Measurements from ENCODE around the gene OPALIN. TPM values are rescaled to one million over a fixed set of nuclear protein-coding genes. Genes with fewer than 3 reads are reported as not detected.

Gene OPALIN
- not detected in 5 replicates for total RNA-seq (2022; extraction: Qiagen RNA extraction; ENCODE audit: low read depth)

GRCh38 chr10:96358851-96359540, at the start of gene OPALIN:
Gene OPALIN, minus strand, starts transcription at chr10:96359002. Its CDS starts 106 bp downstream, at chr10:96358896.

GRCh38 chr10:96304230-96304629, 54.6 kb downstream of the OPALIN start, which contains the start of gene DNTT:
Gene DNTT, plus strand, starts transcription at chr10:96304434. Its CDS starts 64 bp downstream, at chr10:96304498.

Other genes starting within 250 kb of the OPALIN start
- 6.4 to 7.5 TPM (median 7.0 TPM) in 5 replicates for gene ZNF518A, start 228.7 kb downstream of the OPALIN start, total RNA-seq (2022; extraction: Qiagen RNA extraction; ENCODE audit: low read depth)
- gene BLNK, start 87.4 kb downstream of the OPALIN start, total RNA-seq (2022; extraction: Qiagen RNA extraction; ENCODE audit: low read depth): not detected in 5 replicates
- not detected in 5 replicates for gene DNTT, start 54.6 kb downstream of the OPALIN start, total RNA-seq (2022; extraction: Qiagen RNA extraction; ENCODE audit: low read depth)
- gene TLL2, start 154.9 kb upstream of the OPALIN start, total RNA-seq (2022; extraction: Qiagen RNA extraction; ENCODE audit: low read depth): 0.07 to 0.19 TPM (median 0.12 TPM) in 5 replicates
- gene TM9SF3, start 228.0 kb upstream of the OPALIN start, total RNA-seq (2022; extraction: Qiagen RNA extraction; ENCODE audit: low read depth): 72.8 to 87.6 TPM (median 79.1 TPM) in 5 replicates

Measured in A549 treated with CpdA at 1 μM for 4 hours (cell line).